Pancreas (tissue), 10 donors: ENCODE measurements around the gene FOXA2. TPM values are rescaled to one million over a fixed set of nuclear protein-coding genes. Genes with fewer than 3 reads are reported as not detected.
"Not testable (repeated sequence)": the region's sequence is repeated elsewhere in the genome, so short reads cannot be mapped to it uniquely, and the experiment has no call there.

Experiments
- ATAC-seq, 4 donors: fragments of 200-7000 bp; cut with Tn5 transposase; one replicate each; pipeline versions ENCODE4 v1.8.0 to v1.9.1; 2020; ENCODE audit warnings: mild to moderate bottlenecking in 4 of 4, moderate library complexity in 4 of 4
- DNase-seq, 6 donors: peaks; one replicate each; pipeline ENCODE4 v3.0.0-alpha.2; 2020
- FAIRE-seq: peaks from 2 replicates; lab custom pipeline; 2012; peaks lifted over from hg19 to GRCh38; lab: Jason Lieb, UNC
- H3K27ac ChIP-seq, 4 donors: fragments of 200-600 bp; sonication (generic); 1 replicate in 3 of 4; 2 replicates in 1 of 4; pipeline versions ENCODE4 v1.5.0 to v1.8.0; 2020
- H3K27me3 ChIP-seq, 4 donors: fragments of 200-600 bp; one replicate each; pipeline ENCODE4 v1.8.0; 2021
- H3K36me3 ChIP-seq, 3 donors: fragments of 200-600 bp; sonication (generic) in 1 of 3; one replicate each; pipeline versions ENCODE4 v1.5.0 to v1.8.0; 2020 to 2021
- H3K4me1 ChIP-seq, 3 donors: fragments of 200-600 bp; one replicate each; pipeline ENCODE4 v1.8.0; 2021
- H3K4me3 ChIP-seq, 4 donors: fragments of 200-600 bp; sonication (generic) in 2 of 4; one replicate each; pipeline versions ENCODE4 v1.5.0 to v1.8.0; 2020 to 2021
- H3K9me3 ChIP-seq, 4 donors: fragments of 200-600 bp; one replicate each; pipeline ENCODE4 v1.8.0; 2021
- WGBS, 2 donors: extraction: QIAGEN DNeasy Blood & Tissue Kit; methylation state at CpG; one replicate each; pipeline ENCODE4 v1.1.7; 2013; 5-methylcytosine and 5-hydroxymethylcytosine counted together
- intact Hi-C, 3 donors: fragments of 100-400 bp; cut with DNase I; formaldehyde crosslinking; loops; one replicate each; pipeline versions ENCODE4 v1.11.1 to v1.14.2; 2022
- polyA plus RNA-seq, 2 donors: library from polyadenylated mRNA; stranded (reverse); fragments of 200-250 nt; gene quantifications; one replicate each; pipeline ENCODE4 v1.2.3, GENCODE V29; 2013
- total RNA-seq, 6 donors: library from RNA; stranded (reverse); fragmentation: NEBNext Ultra II Directional in 4 of 6; extraction: Animal tissue kit (Norgen Biotek cat#: 25700) in 4 of 6; gene quantifications; one replicate each; pipeline versions ENCODE4 v1.2.1 to v1.2.4, GENCODE V29; 2021 to 2023
- TF ChIP-seq, protein P1 (sequence below), 4 donors: fragments of 200-600 bp; sonication (generic) in 3 of 4; IDR thresholded peaks; one replicate each; pipeline versions ENCODE4 v1.5.0 to v1.8.0; 2021; ENCODE audit warnings: antibody characterized with exemption in 4 of 4
- donor health status: healthy with polysubstance abuse.
- donor health status: DM: no; HTN: no; CAD: no; lungs with moderate emphysema.
- donor health status: DM: no; HTN: no; CAD: no.
- donor health status: control.
- donor health status: control.
- donor health status: Bipolar disorder and iron deficiency.
- donor health status: DM: yes; HTN: yes; CAD: no.
- donor health status: DM: no; HTN: no; CAD: no.
- donor health status: DM: no; HTN: no; CAD: no.
- donor health status: DM: yes; HTN: yes; CAD: no.

The FOXA2 gene
- total and polyA plus RNA-seq, 8 donors = 14.2 to 30.4 (median 18.3) TPM

DNA sequence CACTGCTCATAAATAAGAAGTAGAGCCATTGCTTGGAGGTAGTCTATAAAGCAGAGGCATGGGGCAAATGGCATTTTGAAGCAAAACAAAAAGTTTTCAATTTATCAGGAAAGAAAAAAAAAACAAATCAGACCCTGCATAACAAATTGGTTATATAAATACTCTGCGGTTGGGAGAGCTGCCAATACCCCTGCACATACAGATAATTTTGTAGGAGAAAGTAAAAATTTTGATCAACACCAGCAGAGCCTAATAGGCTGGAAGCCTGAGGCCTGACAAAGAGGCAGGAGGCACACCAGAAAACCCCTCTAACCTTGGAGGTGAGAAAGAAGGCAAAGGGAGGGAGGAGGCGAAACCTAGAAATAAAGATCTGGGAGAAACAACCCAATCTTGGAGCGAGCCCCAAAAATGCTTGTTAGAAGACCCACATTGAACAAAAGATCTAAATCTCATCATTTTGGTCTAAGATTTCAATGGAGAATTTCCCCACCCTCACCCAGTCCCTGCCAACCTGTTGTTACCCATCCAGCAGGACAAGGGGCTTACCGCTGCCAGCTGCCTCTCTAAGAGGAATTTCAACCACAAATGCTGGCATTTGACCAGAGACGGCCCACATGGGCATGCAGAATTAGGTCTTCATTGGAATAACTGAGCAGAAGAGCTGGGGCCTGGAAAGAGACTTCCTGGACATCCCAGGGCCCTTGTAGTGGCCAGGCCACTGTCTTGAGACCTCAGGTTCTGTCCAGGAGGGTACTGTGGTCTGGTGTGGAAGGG is 28.4 kb downstream of the FOXA2 start:
- WGBS, 2 donors = 62 to 72% methylated on average over 5 of the region's 5 CpGs
- TF ChIP-seq, protein P1, sequence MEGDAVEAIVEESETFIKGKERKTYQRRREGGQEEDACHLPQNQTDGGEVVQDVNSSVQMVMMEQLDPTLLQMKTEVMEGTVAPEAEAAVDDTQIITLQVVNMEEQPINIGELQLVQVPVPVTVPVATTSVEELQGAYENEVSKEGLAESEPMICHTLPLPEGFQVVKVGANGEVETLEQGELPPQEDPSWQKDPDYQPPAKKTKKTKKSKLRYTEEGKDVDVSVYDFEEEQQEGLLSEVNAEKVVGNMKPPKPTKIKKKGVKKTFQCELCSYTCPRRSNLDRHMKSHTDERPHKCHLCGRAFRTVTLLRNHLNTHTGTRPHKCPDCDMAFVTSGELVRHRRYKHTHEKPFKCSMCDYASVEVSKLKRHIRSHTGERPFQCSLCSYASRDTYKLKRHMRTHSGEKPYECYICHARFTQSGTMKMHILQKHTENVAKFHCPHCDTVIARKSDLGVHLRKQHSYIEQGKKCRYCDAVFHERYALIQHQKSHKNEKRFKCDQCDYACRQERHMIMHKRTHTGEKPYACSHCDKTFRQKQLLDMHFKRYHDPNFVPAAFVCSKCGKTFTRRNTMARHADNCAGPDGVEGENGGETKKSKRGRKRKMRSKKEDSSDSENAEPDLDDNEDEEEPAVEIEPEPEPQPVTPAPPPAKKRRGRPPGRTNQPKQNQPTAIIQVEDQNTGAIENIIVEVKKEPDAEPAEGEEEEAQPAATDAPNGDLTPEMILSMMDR (IDR thresholded peaks at IDR 0.05) = no peak
- Histone ChIP-seq H3K36me3 (no peaks in the 10 kb centered on the region), H3K9me3 (no peaks in the 10 kb centered on the region), H3K4me3 (no peak overlapping the region), H3K27ac (no peak overlapping the region), H3K27me3 (no peaks in the 10 kb centered on the region), H3K4me1 (no peaks in the 10 kb centered on the region)
- DNase-seq (no peak), ATAC-seq (peak in 3 of 4 donors; percentile 22 to 55 (median 24)), FAIRE-seq (no peak)
- intact Hi-C loops = no loop called here

DNA sequence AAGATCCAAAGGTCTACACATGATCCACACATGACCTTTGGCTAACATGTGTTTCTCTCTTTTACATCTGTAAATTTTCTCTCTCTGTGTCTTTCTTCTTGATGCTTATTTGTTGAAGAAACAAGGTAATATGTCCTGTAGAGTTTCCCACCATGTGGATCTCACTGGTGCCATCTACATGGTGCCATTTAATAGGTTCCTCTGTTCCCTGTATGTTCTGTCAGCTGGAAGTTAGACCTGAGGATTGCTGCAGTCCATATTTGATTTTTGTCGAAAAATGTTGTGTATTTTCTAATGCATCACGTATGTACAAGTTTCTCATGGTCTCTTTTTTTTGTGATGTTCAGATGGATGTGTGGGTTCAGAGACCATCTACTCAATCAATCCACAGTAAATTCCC is 30.0 kb downstream of the FOXA2 start:
- FAIRE-seq (no peak), ATAC-seq (no peak), DNase-seq (no peak)
- no peak overlapping the region for H3K4me3 ChIP-seq
- H3K4me1 ChIP-seq = no peaks in the 10 kb centered on the region
- intact Hi-C loops = no loop called here
- no peaks in the 10 kb centered on the region for H3K36me3 ChIP-seq
- no peaks in the 10 kb centered on the region for H3K9me3 ChIP-seq
- TF ChIP-seq, protein P1 (IDR thresholded peaks at IDR 0.05) = no peak
- no peaks in the 10 kb centered on the region for H3K27me3 ChIP-seq
- H3K27ac ChIP-seq = no peak overlapping the region
- WGBS, 2 donors = 94 to 95% methylated on average over 2 of the region's 2 CpGs

DNA sequence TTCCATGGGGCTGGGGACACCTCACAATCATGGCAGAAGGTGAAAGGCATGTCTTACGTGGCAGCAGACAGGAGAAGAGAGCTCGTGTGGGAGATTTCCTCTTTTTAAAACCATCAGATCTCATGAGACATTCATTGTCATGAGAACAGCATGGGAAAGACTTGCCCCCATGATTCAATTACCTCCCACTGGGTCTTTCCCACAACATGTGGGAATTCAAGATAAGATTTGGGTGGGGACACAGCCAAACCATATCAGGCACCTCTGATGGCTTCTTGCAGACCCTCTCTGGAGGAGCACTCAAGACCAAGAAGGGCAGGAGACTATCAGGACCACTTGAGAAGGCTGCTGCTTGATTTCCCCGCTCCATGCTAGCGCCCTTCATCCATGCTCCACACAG is 33.9 kb downstream of the FOXA2 start:
- H3K27me3 ChIP-seq, H3K27ac ChIP-seq, intact Hi-C loops, H3K36me3 ChIP-seq, H3K4me1 ChIP-seq, H3K4me3 ChIP-seq, ATAC-seq, DNase-seq, FAIRE-seq, H3K9me3 ChIP-seq: not testable (repeated sequence)
- WGBS, 2 donors = 88 to 93% methylated on average over 4 of the region's 4 CpGs

DNA sequence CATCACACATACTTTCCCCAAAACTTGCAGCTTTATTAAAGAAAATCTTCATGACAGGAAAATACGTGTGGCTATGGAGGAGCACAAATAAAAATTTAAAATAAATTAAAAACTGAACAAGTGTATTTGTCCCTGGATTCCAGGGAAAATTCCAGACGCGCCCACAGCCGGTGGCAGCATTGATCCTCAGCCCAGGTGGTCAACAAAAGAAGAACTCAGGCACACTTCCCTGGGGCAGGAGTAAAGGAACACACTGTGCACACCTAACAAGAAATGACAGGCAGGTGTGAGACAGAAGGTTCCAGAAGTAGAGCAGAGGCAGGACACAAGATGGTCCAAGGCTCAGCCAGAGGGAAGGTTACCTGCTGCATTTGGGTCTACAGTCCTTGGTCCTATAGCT is 36.3 kb downstream of the FOXA2 start:
- intact Hi-C loops = no loop called here
- Histone ChIP-seq H3K4me3 (no peak overlapping the region), H3K36me3 (no peaks in the 10 kb centered on the region), H3K9me3 (no peaks in the 10 kb centered on the region), H3K27me3 (no peaks in the 10 kb centered on the region), H3K4me1 (no peaks in the 10 kb centered on the region), H3K27ac (no peak overlapping the region)
- ATAC-seq (no peak), FAIRE-seq (no peak), DNase-seq (no peak)
- 44 to 51% methylated on average over 4 of the region's 4 CpGs for WGBS, 2 donors
- TF ChIP-seq, protein P1 (IDR thresholded peaks at IDR 0.05) = no peak

DNA sequence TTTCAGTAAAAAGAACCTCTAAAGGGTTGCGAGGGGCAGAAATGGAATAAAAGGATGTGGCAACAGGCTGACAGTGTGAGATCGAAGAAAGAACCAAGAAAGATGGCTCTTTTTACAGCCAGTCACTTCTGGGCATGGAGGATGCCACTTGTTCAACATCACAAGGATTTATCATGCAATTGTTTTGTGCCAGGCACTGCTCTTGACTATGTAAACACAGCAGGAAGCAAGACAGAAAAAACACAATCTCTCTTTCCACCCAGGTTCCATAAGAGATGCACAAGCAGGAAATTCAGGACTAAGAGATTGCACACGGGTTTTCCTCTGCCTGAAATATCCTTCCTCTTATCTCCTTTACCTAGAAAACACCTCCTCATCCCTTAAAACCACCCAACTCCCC is 38.0 kb downstream of the FOXA2 start:
- WGBS, 2 donors = 74 to 79% methylated on average over 3 of the region's 3 CpGs
- ATAC-seq = peak in 1 of 4 donors; percentile 13
- Histone ChIP-seq H3K27me3 (no peaks in the 10 kb centered on the region), H3K27ac (no peak overlapping the region), H3K4me1 (no peaks in the 10 kb centered on the region), H3K9me3 (no peaks in the 10 kb centered on the region), H3K4me3 (no peak overlapping the region), H3K36me3 (no peaks in the 10 kb centered on the region)
- intact Hi-C loops = no loop called here
- DNase-seq = no peak
- TF ChIP-seq, protein P1 (IDR thresholded peaks at IDR 0.05) = no peak
- no peak for FAIRE-seq
